GM19372 (cell line): Measurements from ENCODE around the gene GPS2.

Experiments used
- ATAC-seq: cut with Tn5 transposase; IDR thresholded peaks from one replicate; pipeline ENCODE4 v1.9.1; 2021; ENCODE audit warnings: mild to moderate bottlenecking, low read depth, moderate library complexity; ENCODE audit not compliant: unreplicated experiment

Gene GPS2, protein sequence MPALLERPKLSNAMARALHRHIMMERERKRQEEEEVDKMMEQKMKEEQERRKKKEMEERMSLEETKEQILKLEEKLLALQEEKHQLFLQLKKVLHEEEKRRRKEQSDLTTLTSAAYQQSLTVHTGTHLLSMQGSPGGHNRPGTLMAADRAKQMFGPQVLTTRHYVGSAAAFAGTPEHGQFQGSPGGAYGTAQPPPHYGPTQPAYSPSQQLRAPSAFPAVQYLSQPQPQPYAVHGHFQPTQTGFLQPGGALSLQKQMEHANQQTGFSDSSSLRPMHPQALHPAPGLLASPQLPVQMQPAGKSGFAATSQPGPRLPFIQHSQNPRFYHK

DNA sequence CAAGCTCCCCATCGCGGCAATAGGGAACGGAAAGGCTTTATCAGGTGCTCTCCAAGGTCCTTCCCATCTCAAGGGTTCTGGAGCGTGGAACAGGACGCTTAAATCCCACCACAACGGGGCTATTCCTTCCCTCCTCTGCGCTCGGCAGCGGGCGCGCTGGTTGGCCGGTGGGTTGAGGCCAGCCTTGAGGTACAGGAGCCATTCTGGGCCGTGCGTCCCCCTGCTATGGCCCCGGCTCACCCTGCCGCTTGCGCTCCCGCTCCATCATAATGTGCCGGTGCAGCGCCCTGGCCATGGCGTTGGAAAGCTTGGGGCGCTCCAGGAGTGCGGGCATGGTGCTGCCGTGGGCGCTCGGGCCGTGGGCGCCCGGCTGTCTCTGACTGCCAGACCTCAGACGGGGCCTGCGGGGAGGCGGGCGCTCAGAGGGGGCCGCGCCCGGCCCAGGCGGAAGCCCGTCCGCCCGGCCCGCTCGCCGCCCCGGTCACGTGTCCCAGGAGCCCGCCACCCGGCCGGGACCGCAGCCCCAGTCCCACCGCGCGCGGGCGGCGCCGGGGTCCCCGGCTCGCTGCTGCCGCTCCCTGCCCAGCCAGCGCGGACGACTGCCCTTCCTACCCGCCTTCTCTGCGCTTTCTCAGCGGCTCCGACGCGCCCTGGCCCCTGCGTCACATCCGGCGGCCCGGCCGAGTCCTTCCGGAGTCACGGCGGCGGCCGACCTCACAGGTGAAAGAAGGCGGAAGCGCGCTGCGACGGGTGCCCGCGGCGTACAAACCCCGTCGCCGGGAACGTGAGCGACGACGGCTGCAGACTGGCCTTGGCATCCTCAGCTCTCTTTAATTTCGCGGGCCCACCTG, at the start of gene GPS2:
TSS of gene GPS2 (minus strand) at position 642 of the 851 bp plus-strand sequence. CDS start at position 334, 308 bp downstream.
- ATAC-seq, result peak; percentile 85

DNA sequence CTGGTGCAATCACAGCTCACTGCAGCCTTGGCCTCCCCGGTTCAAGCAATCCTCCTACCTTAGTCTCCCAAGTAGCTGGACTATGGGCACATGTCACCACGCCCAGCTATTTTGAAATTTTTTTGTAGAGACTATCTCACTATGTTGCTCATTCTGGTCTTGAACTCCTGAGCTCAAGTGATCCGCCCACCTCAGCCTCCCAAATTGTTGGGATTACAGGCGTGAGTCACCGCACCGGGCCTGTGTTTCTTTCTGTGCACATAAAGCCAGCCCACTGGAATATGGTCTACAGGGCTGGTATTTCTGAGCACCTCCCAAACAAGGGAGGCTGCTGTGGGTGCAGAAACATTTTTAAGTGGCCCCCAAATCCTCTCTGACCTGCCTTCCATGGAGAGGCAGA, 48.2 kb upstream of the GPS2 start:
- ATAC-seq, result no peak

DNA sequence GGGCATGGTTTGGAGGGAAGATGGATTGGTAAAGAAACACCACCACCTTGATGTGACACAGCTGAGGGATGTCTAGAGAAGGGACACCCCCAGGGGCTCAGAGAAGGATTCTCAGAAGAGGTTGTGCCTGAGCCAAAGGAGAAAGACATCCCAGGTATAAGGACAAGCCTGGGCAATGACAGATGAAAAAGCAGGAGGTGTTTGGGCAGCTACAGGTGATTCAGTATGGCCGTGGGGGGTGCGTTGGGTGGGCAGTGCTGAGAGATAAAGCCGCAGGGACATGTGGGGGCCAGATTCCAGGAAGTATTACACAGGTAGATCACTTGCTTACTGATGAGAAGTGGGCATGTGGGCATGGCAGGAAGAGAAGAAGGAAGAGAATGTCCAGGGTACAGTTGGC, 46.7 kb upstream of the GPS2 start:
- ATAC-seq, result no peak

DNA sequence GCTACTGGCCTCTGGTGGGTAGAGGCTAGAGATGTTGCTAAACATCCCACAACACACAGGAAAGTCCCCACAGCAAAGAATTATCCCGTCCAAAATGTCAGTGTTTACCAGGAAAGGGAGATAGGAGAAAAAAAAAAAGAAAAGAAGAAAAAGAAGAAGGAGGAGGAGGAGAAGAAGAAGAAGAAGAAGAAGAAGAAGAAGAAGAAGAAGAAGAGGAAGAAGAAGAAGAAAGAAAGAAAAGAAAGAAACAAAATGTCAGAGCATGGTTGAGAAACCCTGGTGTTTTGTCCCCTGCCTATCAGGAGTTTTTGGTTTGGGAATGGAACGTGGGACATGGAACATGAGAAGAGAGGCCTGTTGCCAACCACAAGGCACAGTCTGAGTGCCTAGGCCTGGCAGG, 42.2 kb upstream of the GPS2 start:
- no peak for ATAC-seq

DNA sequence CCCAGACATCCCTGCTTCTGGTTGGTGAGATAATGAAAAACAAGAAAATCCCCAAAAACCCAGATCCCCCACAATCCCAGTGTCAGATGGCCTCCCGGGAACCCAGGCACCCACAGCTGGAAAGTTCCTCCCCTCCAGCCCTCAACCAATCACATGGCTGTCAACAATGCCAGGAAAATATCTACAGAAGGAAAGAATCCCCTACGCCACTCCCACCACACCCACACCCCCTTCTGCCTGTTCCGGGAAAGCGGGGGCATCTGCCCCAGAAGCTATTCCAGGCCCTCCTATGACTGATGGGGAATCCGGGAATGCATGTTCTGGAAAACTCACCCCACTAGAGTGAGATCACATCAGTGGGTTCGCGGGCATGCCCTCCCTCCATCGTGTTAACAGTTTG, 41.6 kb upstream of the GPS2 start:
- no peak for ATAC-seq

DNA sequence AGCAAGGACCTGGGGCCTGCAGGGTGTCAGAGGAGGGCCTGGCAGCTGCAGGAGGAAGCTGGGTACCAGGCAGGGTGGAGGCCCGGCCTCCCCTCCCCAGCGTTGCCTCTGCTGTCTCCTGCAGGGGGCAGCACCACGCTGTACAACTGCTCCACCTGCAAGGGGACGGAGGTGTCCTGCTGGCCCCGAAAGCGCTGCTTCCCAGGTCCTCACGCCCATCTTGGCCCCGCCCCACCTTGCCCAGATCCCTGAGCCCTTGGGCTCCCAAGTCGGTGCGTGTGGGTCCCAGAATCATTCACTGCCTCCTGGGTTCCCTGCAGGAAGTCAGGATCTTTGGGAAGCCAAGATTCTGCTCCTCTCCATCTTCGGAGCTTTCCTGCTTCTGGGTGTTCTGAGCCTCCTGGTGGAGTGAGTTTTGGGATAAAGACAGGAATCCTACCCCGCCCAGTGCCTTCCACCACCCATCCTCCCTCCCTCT, 41.0 kb upstream of the GPS2 start:
- no peak for ATAC-seq

DNA sequence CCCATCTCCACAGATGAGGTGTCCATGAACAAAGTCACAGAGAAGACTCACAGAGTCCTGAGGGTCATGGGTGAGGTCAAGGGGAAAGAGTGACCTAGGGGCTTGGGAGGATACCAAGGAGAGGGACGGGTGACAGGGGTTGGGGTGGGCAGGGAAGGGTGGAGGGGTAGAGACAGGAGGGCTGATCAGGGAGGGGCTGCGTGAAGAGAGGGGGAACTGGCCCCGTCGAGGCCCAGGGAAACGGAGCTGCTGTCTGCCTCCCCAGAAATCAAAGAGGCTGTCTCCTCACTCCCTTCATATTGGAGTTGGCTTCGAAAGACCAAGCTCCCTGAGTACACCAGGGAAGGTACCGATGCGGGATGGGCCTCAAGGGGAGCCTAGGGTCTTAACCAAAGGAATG, 40.4 kb upstream of the GPS2 start:
- ATAC-seq, result no peak

DNA sequence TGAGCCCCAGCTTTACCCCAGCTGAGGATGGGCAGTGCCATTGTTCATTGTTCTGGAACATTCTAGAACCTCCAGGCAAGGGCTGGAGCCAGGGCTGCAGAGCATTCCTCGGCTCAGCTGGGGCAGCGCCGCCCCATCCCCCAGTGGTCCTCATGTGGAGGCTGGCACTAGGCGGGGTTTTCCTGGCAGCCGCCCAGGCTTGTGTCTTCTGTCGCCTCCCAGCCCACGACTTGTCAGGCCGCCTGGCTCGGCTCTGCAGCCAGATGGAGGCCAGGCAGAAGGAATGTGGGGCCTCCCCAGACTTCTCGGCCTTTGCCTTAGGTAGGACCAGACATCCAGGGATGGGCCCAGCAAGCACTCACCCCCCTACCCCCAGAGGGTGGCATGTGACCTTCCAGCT, 39.9 kb upstream of the GPS2 start, which contains the start of gene TMEM95:
TSS of gene TMEM95 (plus strand) at position 104 of the 400 bp plus-strand sequence. CDS start at position 153, 49 bp downstream.
- ATAC-seq, result no peak

DNA sequence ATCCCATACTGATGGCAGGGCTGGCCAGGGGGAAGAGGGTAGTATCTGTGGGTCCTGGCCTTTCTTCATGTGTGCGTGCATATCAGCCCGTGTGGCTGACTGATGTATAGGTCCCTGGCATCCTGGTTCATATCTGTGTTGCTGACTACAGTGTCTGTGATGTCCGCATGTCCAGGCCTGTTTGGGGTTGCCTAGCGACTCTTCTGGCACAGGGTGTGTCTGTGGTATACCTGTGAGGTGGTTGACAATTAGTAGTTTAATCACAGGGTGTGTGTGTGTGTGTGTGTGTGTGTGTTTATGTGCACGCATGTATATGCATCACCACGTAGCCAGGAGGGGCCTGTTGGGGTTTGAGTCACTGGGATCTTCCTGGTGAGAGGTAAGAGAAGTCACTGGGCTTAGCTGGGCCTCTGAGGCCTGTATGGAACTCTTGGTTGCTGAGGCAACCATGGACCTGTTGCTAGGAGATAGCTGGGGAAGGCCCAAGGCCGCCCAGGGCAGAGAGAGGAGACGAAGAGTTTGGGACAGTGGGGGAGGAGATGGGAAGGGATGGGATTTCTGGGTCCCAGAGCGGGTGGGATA, 39.2 kb upstream of the GPS2 start:
- no peak for ATAC-seq

DNA sequence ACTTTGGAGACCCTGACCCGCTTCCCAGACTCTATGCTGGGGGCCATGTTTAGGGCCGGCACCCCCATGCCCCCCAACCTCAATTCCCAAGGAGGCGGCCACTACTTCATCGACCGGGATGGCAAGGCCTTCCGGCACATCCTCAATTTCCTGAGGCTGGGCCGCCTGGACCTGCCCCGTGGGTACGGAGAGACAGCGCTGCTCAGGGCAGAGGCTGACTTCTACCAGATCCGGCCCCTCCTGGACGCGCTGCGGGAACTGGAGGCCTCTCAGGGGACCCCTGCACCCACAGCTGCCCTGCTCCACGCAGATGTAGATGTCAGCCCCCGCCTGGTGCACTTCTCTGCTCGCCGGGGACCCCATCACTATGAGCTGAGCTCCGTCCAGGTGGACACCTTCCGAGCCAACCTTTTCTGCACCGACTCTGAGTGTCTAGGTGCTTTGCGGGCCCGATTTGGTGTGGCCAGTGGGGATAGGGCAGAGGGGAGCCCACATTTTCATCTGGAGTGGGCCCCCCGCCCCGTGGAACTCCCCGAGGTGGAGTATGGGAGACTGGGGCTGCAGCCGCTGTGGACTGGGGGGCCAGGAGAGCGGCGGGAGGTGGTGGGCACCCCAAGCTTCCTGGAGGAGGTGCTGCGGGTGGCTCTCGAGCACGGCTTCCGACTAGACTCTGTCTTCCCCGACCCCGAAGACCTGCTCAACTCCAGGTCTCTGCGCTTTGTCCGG, 37.9 kb upstream of the GPS2 start:
- ATAC-seq, result no peak

DNA sequence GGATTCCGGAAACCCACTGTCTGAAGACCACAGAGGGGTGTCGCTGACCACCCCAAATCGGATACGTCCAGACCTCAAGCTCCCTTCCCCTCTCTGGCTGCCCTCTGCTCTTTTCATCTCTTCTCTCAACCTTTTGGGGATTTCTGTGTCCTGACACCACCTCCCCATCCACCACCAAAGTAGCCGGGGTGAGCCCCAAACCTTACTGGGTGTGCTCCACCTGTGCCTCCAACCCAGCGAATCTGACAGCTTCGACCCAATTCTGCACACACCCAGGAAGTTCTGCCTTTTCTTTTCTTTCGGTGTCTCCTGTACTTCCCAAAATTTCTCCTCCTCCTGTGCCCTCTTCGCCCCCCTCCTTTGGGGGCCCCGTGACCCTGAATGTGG, 37.3 kb upstream of the GPS2 start:
- no peak for ATAC-seq

DNA sequence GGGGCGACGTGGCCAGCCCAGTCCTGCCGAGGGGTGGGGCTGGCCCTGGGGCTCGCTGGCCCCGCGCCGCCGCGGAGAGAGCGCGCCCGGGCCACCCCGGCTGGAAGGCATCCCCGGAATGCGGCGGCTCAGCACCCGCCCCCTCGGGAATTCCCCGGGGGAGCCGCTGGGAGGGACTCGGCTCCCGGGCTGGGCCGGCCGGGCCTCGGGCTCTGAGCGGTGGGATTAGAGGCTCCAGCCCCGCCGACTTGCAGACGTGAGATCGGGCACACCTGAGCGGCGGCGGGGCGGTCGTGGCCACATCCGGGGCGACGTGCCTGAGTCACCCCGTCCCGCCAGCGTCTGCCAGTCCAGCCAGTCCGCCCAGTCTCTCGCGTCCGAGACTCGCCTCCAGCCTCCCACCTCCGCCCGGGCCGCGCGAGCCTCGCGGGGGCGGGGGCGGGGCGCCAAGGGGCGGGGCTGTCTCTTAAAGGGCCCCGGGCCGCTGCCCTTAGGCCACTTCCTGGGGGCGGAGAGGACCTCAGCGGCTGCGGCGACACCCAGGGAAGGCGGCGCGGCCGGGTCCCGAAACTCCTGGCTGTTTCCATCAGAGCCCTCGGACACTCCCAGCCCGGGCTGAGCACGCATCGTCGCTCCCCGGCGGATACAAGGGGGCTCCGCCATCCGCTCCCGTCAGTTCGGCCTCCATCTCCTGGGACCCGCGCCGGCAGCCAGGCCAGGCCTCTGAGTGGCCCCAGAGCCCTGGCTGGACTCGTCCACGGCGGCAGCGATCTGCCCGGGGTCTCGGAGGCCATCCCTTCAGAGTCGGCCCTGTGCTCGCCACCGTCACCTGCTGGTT, 36.7 kb upstream of the GPS2 start, which contains the start of gene KCTD11:
TSS of gene KCTD11 (plus strand) at position 498 of the 838 bp plus-strand sequence.
- peak; percentile 66 for ATAC-seq

DNA sequence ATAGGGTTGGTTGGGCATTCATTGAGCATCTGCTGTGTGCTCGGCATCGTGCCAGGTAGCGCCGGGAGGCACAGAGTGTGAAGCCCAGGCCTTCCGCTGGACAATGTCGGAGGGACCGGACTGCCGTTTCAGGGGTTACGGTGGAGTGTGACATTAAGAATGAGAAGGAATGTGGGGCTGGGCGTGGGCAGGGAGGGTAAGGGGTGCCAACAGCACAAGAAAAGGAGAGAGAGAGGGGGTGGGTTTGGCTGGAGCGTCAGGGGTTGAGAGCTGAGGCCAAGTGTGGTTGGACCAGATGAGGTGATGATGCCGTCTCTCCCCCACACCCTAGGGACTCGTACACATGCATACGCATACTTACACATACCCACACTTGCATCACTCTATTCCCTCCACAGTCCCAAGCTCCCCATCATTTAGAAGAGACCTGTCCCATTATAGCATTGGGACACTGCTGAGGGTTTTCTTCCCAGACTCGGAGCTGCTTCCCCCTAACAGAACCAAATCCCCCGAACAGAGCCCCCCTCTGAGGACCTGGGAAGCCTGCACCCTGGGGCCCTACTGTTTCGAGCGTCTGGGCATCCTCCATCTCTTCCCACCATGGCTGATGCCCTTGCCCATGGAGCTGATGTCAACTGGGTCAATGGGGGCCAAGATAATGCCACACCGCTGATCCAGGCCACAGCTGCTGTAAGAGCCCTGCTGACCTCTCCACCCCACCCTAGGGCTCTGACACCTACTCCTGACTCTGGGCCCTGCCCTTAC, 33.5 kb upstream of the GPS2 start:
- no peak for ATAC-seq

DNA sequence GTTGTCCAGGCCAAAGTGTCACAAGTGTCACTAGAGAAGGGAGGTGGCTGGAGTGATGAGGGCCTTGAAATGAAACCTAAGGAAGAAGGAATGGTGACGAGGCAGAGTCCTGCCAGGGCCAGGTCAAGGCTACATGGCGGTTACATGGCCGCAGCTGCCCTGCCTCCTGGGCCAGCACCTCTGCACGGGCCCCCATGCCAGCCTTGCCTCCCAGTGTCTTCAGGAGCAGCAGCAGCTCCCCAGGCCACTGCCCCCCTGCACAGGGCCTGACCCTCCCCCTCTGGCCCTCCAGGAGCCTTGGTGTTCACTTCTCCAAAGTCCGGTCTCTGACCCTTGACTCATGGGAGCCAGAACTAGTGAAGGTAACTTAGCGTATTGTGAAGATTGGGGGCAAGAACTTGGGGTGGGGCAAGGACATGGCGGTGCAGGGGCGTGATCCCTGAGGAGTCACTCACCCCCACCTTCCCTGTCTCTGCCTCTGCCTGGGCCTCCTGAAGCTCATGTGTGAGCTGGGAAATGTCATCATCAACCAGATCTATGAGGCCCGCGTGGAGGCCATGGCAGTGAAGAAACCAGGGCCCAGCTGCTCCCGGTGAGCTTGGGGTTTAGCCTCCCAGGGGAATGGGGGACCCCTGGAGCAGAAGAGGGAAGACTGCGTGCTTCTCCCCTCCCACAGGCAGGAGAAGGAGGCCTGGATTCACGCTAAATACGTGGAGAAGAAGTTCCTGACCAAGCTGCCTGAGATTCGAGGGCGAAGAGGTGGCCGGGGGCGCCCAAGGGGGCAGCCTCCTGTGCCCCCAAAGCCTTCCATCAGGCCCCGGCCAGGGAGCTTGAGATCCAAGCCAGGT, 32.7 kb upstream of the GPS2 start:
- no peak for ATAC-seq

DNA sequence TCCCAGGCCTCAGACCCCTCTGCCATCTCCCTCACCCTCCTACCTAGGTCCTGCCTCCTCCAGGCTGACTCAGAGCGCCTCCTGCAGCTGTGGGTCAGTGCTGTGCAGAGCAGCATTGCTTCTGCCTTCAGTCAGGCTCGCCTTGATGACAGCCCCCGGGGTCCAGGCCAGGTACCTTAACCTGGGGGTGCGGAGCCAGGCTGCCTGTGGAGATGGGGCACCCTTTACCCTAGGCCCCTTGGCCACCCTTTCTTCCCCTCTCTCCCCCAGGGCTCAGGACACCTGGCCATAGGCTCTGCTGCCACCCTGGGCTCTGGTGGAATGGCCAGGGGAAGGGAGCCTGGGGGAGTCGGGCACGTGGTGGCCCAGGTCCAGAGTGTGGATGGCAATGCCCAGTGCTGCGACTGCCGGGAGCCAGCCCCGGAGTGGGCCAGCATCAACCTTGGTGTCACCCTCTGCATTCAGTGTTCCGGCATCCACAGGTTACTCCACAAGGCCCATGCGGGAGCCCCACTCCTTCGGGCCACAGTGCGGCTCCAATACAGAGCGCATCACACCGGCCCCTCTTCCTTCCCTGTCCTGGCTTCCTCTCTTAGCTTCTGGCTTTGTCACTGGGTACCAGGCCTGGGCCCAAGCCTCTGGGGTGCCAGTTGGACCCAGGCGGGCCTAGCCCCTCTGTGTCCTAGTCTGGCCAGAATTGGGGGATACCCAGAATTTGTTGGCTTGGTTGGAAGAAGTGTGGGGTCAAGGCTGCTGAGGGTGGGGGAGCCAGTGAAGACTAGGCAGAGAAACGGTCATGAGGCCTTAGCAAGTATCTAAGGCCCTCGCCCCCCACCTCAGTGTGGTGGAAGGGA, 31.8 kb upstream of the GPS2 start:
- no peak for ATAC-seq

DNA sequence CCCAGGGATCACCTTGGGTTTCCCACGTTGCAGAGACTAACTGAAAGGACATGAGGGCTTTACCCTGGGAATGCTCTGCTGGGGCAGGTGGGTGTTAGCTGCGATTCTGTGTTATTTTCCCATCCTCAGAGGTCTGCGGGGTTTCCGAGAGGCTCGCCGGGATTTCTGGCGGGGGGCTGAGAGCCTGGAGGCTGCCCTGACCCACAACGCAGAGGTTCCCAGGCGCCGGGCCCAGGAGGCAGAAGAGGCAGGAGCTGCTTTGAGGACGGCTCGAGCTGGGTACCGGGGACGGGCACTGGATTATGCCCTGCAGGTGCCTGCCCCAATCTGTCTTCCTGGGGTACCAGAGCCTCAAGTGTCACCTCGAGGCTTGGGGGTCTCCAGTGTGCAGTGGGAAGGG, 28.1 kb upstream of the GPS2 start:
- no peak for ATAC-seq

DNA sequence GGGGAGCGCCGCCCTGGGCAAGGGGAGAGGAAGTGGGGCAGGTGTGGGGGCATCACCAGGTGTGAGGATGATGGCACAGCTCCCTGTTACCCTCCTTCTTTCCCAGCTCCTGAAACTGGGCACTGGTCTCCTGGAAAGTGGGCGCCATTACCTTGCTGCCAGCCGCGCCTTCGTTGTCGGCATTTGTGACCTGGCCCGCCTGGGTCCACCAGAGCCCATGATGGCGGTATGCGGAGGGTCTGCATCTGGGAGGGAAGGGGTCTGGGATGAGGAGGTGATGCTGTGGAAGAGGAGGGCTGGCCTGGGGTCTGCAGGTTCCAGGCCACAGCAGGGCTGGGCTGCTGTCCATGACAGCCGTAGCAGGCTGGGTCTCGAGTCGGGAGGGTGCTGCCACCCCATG, 26.7 kb upstream of the GPS2 start:
- ATAC-seq, result no peak
